GM10847 (cell line): ENCODE data around the gene H6PD.

Source experiments
- POLR2A ChIP-seq: IDR thresholded peaks from 2 replicates; pipeline ENCODE4 v1.6.1; 2011; ENCODE audit not compliant: insufficient read length; ENCODE audit errors: extremely low read depth

H6PD gene

GRCh38 chr1:9260059-9260766 is 25.6 kb downstream of the H6PD start:
- no peak for TF ChIP-seq POLR2A

GRCh38 chr1:9261496-9261895 is 26.9 kb downstream of the H6PD start:
- TF ChIP-seq POLR2A: no peak

- TF ChIP-seq POLR2A: no peak
These were observed 27.8 kb downstream of the H6PD start for GRCh38 chr1:9262096-9262986.

- TF ChIP-seq POLR2A: no peak
These were observed 28.8 kb downstream of the H6PD start for GRCh38 chr1:9263276-9263855.

GRCh38 chr1:9263984-9264872 is 29.7 kb downstream of the H6PD start:
- no peak for TF ChIP-seq POLR2A

- TF ChIP-seq POLR2A: no peak
These were observed 30.5 kb downstream of the H6PD start for GRCh38 chr1:9265037-9265436.

- TF ChIP-seq POLR2A: no peak
These were observed 31.4 kb downstream of the H6PD start for GRCh38 chr1:9265968-9266367.

- no peak for TF ChIP-seq POLR2A
These were observed 32.7 kb downstream of the H6PD start for GRCh38 chr1:9267352-9267686.

GRCh38 chr1:9267827-9268581 is 33.4 kb downstream of the H6PD start:
- no peak for TF ChIP-seq POLR2A

GRCh38 chr1:9269078-9269501 is 34.5 kb downstream of the H6PD start:
- no peak for TF ChIP-seq POLR2A

- TF ChIP-seq POLR2A: no peak
These were observed 35.1 kb downstream of the H6PD start for GRCh38 chr1:9269721-9270120.

GRCh38 chr1:9270290-9270883 is 35.8 kb downstream of the H6PD start:
- TF ChIP-seq POLR2A: no peak

- no peak for TF ChIP-seq POLR2A
These were observed 36.7 kb downstream of the H6PD start for GRCh38 chr1:9271283-9271682.
